Astrocyte (in vitro differentiated cells and primary cell): Measurements from ENCODE around the gene OR13J1.

Experiments
- CTCF ChIP-seq: IDR thresholded peaks from 2 replicates; pipeline ENCODE4 v1.5.1; 2011; ENCODE audit warnings: low read depth, mild to moderate bottlenecking, inconsistent platforms, low read length, moderate library complexity; ENCODE audit not compliant: insufficient read depth
- EZH2 ChIP-seq: IDR thresholded peaks from 2 replicates; pipeline ENCODE4 v1.6.1; 2012; ENCODE audit warnings: mild to moderate bottlenecking, low read length, inconsistent platforms; ENCODE audit not compliant: insufficient read depth

DNA sequence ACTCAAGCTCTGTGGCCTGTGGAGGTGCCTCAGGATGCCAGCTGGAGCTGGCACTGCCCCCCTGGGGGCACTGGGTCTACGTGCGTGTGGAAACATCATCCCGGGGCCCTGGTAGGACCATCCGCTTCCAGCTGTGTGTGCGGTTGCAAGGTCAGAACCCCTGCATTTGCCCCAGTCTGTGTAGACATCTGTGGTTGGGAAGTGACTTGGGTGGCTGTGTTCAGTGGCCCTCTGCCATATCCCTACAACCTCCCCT is 28.6 kb downstream of the OR13J1 start:
- TF ChIP-seq CTCF (no peak), EZH2 (no peak)
